Right ventricle myocardium inferior (tissue), 1 donor: ENCODE measurements around the gene WDR89. TPM values are rescaled to one million over a fixed set of nuclear protein-coding genes. Genes with fewer than 3 reads are reported as not detected.
A peak's percentile ranks its signal among the peaks of the same experiment; 100 is the strongest.
"Not testable (repeated sequence)": the region's sequence is repeated elsewhere in the genome, so short reads cannot be mapped to it uniquely, and the experiment has no call there.

ENCODE experiments used
- ATAC-seq: fragments of 200-7000 bp; cut with Tn5 transposase; one replicate; pipeline ENCODE4 v1.9.1; 2020; ENCODE audit warnings: mild to moderate bottlenecking, moderate library complexity
- DNase-seq: peaks from one replicate; pipeline ENCODE4 v3.0.0; 2021; ENCODE audit errors: missing footprints
- intact Hi-C: fragments of 100-400 bp; cut with DNase I; formaldehyde crosslinking; loops from one replicate; pipeline ENCODE4 v1.11.0; 2022
- total RNA-seq: library from RNA; stranded (reverse); fragmentation: NEBNext Ultra II Directional; extraction: Animal tissue kit (Norgen Biotek cat#: 25700); gene quantifications from one replicate; pipeline ENCODE4 v1.2.1, GENCODE V29; 2021
- donor health status: DM: no; HTN: yes; CAD: no; lungs with severe emphysema.

Gene WDR89
- total RNA-seq, 1 donor from 2014 or later = 6.6 TPM

GRCh38 chr14:63611078-63611477 lies 30.6 kb downstream of the WDR89 start:
- intact Hi-C loops = no loop called here
- ATAC-seq (no peak), DNase-seq (no peak)

- DNase-seq (no peak), ATAC-seq (no peak)
- intact Hi-C loops = no loop called here
These were observed 36.6 kb downstream of the WDR89 start for GRCh38 chr14:63605041-63605532.

DNA sequence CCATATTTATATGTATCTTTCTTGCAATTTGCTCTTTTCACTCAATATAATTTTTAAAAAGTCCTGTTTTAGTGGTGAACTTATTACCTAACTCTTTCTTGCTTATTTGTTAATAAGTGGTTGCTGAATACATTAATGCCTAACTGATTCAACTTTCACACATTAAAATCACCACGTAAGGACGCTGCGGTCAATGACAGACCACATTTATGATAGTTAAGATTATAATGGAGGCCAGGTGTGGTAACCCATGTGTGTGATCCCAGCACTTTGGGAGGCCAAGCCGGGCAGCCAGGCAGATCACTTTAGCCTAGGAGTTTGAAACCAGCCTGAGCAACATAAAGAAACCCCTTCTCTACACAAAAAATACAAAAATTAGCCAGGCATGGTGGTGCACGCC lies 37.0 kb downstream of the WDR89 start:
- DNase-seq (no peak), ATAC-seq (no peak)
- intact Hi-C loops = no loop called here

DNA sequence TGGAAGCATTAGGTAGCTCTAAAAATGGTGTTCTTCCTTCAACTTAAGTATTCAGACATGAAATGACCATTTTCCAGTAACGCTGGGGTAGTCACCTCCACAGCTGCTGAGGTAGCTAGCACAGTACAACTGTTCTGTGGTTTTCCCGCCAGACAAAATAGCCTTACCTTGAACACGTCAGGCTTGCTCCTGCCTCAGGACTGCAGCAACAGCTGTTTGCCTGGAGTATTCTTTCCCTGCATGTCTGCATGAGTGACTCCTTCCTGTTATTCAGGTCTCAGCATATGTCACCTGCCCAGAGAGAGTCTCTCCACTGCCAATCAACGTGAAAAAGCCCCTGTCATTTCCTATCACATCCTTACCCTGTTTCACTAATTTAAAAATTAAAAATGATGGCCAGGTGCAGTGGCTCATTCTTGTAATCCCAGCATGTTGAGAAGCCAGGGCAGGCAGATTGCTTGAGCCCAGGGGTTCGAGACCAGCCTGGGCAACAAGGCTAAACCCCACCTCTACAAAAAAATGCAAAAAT lies 37.9 kb downstream of the WDR89 start:
- no peak for ATAC-seq
- intact Hi-C loops = no loop called here
- DNase-seq = no peak

GRCh38 chr14:63598807-63599206 lies 42.9 kb downstream of the WDR89 start:
- DNase-seq (no peak), ATAC-seq (no peak)
- intact Hi-C loops = no loop called here

- intact Hi-C loops = no loop called here
- DNase-seq (no peak), ATAC-seq (no peak)
These were observed 44.5 kb downstream of the WDR89 start for GRCh38 chr14:63596998-63597658.

GRCh38 chr14:63594455-63595372 lies 47.0 kb downstream of the WDR89 start:
- ATAC-seq (no peak), DNase-seq (peak; percentile 56)
- intact Hi-C loops = no loop called here

DNA sequence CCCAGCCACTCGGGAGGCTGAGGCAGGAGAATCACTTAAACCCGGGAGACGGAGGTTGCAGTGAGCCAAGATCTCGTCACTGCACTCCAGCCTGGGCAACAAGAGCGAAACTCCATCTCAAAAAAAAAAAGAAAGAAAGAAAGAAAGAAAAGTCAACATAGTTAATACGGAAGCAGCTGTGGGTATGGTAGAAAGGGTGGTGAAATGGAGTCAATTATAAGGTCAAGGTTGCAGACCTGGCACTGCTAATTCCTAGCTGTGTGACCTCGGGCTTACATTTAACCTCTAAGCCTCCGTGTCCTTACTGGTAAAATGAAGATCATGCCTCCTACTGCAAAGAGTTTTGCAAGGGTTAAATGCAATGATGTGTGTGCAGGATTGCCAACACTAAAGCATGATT lies 58.6 kb downstream of the WDR89 start:
- intact Hi-C loops, ATAC-seq, DNase-seq: not testable (repeated sequence)

DNA sequence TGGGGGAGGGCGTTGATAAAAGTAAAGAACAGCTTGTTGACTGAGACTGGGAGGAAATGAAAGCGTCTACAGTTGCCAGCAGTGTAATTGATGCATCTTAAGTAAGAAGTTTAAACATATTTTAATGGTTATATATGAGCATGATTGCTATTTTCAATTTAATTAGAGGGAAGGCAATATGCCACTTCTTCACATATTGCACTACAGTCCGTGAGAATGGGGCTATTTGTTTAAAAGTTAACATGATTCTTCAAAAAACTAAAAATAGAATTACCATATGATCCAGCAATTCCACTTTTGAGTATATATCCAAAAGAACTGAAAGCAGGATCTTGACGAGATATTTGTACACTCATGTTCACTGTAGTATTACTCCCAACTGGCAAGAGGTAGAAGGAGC lies 60.2 kb downstream of the WDR89 start:
- intact Hi-C loops = no loop called here
- DNase-seq = no peak
- ATAC-seq = no peak

GRCh38 chr14:63578300-63578699 lies 63.4 kb downstream of the WDR89 start:
- ATAC-seq (no peak), DNase-seq (no peak)
- intact Hi-C loops = no loop called here

- ATAC-seq (no peak), DNase-seq (no peak)
- intact Hi-C loops = no loop called here
These were observed 68.1 kb downstream of the WDR89 start for GRCh38 chr14:63573581-63573980.

DNA sequence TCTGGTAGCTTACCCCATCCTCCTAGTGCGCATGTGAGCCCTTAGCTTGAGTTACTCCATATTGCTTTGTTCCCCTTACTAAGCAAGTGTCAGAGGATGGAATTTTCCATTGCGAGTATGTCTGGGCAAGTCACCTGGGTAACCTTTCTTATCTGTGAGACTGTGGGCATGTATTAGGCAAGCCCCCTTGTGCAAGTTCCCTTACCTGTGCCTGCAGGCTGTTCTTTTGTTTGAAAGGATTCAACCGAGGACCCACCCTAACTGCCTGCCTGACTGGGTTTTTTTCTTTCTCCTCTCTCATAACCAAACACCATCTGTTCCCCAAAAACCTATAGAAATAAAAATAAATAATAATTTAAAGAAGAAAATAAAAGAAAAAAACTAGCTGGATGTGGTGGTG lies 76.2 kb downstream of the WDR89 start:
- ATAC-seq (no peak), DNase-seq (no peak)
- intact Hi-C loops = no loop called here

- intact Hi-C loops = no loop called here
- DNase-seq = no peak
- ATAC-seq = peak; percentile 52
These were observed 77.4 kb downstream of the WDR89 start for GRCh38 chr14:63564318-63564717.

DNA sequence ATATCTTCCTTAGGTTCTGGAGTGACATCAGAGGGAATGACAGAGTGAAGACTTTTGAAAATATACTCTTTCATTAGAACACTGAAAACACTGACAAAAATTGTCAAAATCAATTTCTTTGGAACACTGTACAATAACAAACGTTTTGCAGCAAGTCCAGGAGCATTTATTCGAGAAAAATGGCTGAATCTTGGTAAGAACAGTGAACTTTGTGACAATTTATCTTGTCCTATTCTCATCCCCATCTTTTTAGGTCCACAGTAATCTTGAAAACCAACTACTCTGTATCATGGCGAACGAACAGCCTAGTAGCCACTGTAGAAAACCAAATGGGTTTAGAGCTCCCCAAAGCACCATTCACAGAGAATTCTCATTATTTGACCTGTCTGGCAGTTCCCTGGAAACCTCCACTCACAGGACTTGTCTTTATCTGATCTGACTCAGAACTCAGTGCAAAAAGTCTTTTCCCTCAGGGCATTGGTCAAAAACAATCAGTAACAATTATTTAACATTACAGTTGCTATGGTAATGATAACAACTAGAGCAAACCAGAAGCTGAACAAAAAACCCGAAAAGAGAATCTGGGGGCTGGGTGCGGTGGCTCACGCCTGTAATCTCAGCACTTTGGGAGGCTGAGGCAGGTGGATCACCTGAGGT lies 78.2 kb downstream of the WDR89 start:
- DNase-seq = no peak
- intact Hi-C loops = no loop called here
- ATAC-seq = no peak

DNA sequence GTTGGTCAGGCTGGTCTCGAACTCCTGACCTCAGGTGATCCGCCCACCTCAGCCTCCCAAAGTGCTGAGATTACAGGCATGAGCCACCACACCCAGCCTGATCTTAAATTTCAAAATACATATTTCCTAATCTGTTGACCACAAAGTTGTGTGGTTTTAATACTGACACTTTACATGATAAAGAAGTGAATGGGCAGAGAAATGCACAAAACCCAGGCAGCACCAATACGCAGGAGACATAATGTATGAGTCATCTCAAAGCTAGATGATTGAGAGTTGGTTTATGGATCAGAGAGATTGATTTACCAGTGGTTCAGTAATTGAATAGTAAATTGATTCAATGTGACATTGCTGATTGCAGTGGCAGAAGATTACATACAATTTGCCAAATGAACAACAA lies 79.3 kb downstream of the WDR89 start:
- DNase-seq (no peak), ATAC-seq (no peak)
- intact Hi-C loops = no loop called here

DNA sequence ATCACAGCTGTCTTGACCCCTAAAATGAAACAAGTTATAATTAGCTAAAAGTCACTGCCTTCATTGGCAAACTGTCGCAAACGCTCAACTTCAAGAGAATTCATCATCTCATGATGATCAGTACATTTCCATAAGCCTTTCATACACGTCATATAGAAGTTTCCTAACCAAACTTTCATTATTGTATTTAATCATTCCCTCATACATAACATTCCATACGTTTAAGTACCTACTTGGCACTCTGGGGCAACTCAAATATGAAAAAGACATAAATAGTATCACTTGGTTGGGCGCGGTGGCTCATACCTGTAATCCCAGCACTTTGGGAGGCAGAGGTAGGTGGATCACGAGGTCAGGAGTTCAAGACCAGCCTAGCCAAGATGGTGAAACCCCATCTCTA lies 86.1 kb downstream of the WDR89 start:
- no peak for ATAC-seq
- intact Hi-C loops = no loop called here

GRCh38 chr14:63551332-63551731 lies 90.3 kb downstream of the WDR89 start:
- no peak for DNase-seq
- intact Hi-C loops = no loop called here
- ATAC-seq = no peak

More for the DNA sequence above, 86.1 kb downstream of the WDR89 start:
- DNase-seq = no peak

DNA sequence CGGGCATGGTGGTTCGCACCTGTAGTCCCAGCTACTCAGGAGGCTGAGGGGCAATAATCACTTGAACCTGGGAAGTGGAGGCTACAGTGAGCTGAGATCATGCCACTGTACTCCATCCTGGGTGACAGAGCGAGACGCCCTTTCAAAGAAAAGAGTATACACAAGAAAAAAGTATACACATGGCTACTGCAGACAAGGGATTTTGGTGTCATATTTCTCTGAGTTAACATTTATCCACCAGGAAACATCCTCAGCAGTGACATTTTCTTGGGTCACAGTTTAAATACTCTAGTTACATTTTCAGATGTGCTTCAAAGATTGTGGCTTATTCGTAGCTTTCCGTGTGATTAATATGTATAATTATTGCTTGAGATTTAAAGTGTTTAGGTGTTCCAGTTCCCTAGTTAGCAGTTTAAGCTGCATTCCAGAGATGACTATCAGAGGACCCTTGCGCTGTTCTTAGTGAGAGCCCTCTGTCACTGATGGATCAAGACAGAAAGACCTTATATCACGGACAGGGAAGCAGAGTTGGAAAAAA lies 93.8 kb downstream of the WDR89 start:
- intact Hi-C loops = no loop called here
- DNase-seq (no peak), ATAC-seq (no peak)
